Stimulated activated CD4-positive, alpha-beta T cell treated with anti-CD3 and anti-CD28 coated beads, Interleukin-4, amount 100 ng/mL, for 48 hours (primary cell): ENCODE results near the gene PLEKHA5.
"Not testable (repeated sequence)": the region's sequence is repeated elsewhere in the genome, so short reads cannot be mapped to it uniquely, and the experiment has no call there.

Experiments used
- DNase-seq, 2 donors: peaks; one replicate each; pipeline ENCODE4 v3.0.0-alpha.2; 2020; ENCODE audit warnings: low read depth in 2 of 2

PLEKHA5 gene

GRCh38 chr12:19404242-19404880 is 274.8 kb downstream of the PLEKHA5 start:
- DNase-seq, result no peak

GRCh38 chr12:19409376-19409775 is 279.8 kb downstream of the PLEKHA5 start:
- DNase-seq, result no peak

GRCh38 chr12:19410211-19410610 is 280.7 kb downstream of the PLEKHA5 start:
- DNase-seq, result no peak

GRCh38 chr12:19410629-19411185 is 281.2 kb downstream of the PLEKHA5 start:
- DNase-seq, result no peak

GRCh38 chr12:19411234-19412204 is 282.0 kb downstream of the PLEKHA5 start:
- DNase-seq, result no peak

- no peak for DNase-seq
Observed at GRCh38 chr12:19412844-19413243, 283.3 kb downstream of the PLEKHA5 start.

GRCh38 chr12:19413582-19413981 is 284.0 kb downstream of the PLEKHA5 start:
- DNase-seq, result not testable (repeated sequence)

- DNase-seq, result no peak
Observed at GRCh38 chr12:19415563-19415962, 286.0 kb downstream of the PLEKHA5 start.

GRCh38 chr12:19419086-19419485 is 289.6 kb downstream of the PLEKHA5 start:
- DNase-seq, result no peak

- DNase-seq, result no peak
Observed at GRCh38 chr12:19421503-19422282, 292.2 kb downstream of the PLEKHA5 start.

GRCh38 chr12:19423166-19423930 is 293.8 kb downstream of the PLEKHA5 start:
- DNase-seq, result no peak
